COLO829 (cell line): Measurements from ENCODE around the gene LRP3.
"Not testable (repeated sequence)": the region's sequence is repeated elsewhere in the genome, so short reads cannot be mapped to it uniquely, and the experiment has no call there.

Source experiments
- DNase-seq: peaks from one replicate; pipeline ENCODE4 v3.0.0; 2012; ENCODE audit warnings: low spot score

LRP3 gene

DNA sequence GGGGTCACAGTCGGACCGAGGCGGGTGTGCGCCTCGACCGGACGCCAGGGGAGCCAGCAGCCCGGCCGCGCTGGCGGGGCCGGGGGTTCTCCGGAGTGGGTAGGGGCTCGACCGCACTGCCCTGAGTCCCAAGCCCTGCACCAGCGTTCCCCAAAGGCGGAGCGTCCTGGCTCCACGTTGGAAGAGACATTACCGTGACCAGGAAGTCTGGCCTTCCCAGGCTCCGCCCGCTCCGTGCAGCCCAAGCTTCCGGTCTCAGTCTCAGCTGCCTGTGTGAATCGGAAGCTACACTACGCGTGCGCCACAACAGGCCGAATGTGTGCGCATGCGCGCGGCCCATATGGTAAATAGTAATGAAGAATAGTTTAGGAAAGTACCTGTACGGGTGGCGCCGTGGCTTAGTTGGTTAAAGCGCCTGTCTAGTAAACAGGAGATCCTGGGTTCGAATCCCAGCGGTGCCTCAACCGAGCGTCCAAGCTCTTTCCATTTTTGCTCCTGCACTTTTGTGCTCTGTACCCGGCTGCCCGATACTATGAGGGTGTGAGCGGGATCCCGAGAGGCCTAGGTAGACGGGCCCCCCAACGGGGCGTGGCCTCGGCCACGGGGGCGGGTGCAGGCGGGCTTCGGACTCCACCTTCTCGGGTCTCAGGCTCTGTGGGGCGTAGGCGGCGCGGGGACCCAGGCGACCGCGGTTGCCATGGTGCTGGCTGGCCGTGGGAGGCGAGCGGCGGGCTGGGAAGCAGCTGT is 17.3 kb upstream of the LRP3 start:
- DNase-seq: peak; percentile 97

DNA sequence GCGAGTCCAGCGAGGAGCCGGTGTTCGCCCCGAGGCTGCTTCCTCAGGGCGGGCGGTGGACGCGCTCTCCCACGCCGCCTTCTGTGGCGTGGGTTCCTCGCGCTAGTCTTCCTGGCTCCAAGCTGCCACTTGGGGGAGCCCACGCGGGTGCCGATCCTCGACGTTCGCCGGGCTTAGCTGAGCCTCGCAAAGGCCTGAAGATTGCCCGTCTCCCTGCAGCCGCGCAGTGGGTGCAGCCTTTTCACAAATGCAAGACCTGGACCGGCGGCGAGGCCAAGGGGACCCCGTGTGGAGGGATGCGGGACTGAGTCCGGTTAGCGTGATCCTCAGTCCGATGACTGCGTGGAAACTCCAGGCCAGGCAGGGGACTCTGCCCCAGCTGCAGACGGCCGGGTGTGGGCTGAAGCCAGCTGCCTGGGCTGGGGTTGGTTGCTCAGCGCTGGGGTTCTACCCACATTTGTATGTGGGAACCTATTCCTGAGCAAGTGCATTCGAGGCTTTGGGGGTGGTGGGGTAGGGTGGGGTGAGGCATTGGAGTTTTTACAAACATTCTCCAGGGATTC is 16.6 kb upstream of the LRP3 start:
- no peak for DNase-seq

DNA sequence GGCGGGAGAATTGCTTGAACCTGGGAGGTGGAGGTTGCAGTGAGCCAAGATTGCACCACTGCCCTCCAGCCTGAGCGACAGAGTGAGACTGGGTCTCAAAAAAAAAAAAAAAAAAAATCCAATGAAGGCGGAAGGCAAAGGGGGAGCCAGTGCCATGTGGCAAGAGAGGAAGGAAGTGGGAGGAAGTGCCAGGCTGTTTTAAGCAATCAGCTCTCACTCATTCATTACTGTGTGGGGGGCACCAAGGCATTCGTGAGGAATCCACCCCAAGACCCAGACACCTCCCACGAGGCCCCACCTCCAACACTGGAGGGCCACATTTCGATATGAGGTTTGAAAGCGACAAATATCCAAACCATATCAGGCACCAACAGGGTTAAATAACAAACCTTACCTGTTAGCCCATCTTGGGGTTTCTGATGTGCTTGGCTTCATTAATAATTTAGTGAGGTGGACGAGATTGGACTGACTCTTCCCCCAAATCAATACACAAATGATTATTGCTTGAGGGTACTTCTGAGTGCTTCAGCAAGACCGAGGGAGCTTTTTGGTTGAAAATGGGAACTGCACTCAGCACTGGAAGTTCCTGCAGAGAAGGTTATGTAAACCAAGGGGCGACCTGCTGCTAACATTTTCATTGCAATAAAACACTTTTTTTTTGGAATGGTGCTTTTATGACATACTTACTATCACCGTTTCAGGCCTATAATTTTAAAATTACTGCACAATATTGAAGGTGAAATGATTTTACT is 7.5 kb upstream of the LRP3 start:
- no peak for DNase-seq

DNA sequence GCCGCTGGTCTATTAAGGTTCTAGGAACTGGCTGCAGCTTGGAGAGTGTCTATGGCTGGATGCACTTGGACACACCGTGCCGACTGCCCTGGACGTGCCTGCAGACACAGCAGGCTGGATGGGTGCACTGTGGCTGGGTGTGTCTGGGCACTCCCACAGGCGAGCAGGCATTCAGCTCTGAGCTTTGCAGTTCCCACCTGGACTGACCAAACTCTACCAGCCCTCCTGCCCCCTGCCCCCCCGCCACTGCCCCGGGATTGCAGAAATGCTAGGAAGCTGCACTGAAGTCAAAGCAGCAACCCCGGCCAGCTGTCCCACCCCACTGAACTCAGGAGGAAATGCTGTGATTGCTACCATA is 7.0 kb upstream of the LRP3 start:
- no peak for DNase-seq

DNA sequence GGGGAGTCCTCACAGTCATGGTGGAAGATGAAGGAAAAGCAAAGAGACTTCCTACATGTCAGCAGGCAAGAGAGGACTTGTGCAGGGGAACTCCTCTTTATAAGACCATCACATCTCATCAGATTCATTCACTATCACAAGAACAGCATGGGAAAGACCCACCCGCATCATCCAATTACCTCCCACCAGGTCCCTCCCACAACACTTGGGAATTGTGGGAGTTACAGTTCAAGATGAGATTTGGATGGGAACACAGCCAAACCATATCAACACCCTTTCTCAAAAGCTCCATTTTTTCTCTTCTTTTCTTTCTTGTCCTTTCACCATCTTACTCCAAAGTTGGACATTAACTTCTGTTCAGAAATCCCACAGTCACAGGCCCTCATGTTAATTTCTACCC is 4.7 kb upstream of the LRP3 start:
- no peak for DNase-seq

DNA sequence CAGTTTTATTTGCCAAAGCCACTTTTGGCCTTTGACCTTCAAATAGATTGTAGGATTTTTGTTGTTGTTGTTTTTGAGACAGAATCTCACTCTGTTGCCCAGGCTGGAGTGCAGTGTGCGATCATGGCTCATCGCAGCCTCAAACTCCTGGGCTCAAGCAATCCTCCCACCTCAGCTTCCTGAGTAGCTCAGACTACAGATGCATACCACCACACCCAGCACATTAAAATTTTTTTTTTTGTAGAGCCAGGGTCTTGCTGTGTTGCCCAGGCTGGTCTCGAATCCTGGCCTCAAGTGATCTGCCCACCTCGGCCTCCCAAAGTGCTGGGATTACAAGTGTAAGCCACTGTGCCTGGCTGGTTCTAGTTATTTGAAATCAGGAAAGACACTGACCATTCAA is 3.0 kb upstream of the LRP3 start:
- DNase-seq: not testable (repeated sequence)

DNA sequence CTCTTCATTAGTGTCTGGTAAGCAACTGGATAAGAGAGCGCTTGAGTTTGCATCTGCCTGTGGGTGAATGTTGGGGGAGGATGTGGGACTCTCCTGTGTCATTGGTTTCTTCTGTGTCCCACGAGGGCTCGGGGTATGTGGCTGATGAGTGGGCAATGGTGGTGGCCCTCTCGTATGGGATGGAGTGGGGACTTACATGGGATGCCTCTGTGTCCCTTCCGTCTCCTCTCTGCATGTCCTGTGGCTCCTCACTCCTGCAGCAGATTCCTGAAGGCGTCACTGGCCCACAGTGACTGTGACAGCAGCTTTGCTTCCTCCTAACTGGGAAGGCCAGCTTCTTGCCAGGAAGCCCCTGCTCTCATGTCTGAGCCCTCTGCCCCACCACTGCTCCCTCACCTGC is 2.6 kb upstream of the LRP3 start:
- no peak for DNase-seq

DNA sequence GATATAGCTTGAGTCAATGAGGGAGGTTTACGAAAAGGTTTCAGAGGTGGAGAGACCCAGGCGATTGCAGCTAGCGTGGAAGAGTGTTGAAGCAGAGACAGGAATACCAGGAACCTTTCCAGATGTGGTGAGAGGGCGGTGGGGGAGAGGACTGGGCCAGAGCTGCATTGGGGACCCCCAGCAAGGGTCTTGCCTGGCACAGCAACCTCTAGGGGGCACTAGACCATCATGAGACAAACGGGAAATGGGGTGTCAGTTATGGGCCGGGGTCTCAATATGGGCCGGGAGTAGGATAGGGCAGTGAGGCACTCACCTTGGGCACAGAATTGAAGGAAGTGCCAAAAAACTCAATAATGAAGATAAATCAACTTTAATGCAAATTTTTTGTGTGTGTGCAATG is 2.1 kb upstream of the LRP3 start:
- no peak for DNase-seq

DNA sequence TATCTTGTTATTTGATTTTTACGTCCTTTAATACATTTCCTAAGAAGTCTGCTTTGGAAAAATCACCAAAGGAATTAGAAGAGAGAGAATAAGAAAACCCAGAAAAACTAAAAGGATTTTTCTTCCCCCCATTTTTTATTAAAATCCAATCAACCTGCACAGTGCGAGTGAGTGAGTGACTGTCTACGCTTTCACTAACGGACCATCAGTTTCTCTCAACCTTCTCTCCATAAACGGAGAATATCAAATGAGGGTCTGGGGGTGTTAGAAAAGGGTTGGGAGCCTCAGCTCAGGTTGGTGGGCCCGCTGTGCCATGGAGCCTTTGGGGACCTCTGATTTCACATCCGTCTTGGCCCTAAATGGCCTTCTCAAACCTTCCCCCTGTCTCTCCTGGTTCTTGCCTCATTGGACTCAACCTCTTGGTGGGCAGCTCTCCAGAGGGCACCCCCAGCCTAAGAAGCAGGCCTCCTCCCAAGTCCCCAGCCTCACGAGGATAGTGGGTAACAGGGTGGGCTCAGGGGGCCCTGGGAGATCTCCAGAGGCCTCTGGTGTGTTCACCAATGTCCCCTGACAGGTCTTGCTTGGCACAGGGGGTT is 763 bp upstream of the LRP3 start:
- no peak for DNase-seq

DNA sequence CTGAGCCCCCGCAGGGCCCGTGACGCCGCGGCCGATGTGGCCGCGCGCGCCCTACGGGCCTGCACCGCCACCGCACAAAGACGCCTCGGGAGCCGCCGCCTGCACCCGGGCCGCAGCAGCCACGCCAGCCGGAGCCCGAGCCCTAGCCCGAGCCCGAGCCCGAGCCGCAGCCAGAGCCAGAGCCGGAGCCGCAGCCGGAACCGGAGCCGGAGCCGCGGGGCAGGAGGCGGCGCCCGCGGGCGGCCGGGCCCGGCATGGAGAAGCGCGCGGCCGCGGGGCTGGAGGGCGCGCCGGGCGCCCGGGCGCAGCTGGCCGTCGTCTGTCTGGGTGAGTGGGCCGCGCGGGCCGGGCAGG is 379 bp downstream of the LRP3 start:
- no peak for DNase-seq

DNA sequence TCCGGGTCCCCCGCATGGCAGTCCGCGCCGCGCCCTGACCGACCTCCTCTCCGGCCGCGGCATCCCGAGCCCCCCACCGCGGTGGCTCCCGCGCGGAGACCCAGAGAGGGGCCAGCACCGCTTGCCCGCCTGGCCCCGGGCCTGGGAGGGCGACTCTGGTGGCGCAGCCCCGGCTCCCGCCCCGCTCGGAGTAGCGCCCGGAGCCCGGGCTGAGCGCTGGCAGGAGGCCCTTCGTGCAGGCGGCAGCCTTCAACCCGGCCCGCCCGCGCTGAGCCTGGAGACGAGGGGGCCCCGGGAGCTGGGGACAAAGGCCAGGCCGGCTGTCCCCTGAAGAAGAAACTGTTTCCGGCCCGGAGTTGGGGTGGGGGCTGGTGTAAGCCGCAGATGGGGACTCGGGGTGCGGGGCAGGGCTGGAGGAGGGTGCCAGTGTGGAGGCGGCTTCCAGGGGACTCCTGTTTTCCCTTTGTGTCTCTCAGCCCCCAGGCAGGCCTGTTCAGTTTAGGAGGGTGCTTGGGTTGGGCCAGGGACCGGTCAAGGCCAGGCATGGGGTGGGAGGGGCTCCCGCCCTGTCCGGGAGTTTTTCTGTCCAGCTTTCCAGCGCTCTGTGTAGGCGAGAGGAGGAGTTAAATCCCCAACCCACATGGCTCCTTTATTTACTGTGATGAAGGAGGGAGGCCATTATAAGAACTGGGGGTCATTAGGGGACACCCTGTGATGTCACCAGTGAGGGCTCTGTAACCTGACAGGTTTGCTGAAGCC is 935 bp downstream of the LRP3 start:
- DNase-seq: no peak

DNA sequence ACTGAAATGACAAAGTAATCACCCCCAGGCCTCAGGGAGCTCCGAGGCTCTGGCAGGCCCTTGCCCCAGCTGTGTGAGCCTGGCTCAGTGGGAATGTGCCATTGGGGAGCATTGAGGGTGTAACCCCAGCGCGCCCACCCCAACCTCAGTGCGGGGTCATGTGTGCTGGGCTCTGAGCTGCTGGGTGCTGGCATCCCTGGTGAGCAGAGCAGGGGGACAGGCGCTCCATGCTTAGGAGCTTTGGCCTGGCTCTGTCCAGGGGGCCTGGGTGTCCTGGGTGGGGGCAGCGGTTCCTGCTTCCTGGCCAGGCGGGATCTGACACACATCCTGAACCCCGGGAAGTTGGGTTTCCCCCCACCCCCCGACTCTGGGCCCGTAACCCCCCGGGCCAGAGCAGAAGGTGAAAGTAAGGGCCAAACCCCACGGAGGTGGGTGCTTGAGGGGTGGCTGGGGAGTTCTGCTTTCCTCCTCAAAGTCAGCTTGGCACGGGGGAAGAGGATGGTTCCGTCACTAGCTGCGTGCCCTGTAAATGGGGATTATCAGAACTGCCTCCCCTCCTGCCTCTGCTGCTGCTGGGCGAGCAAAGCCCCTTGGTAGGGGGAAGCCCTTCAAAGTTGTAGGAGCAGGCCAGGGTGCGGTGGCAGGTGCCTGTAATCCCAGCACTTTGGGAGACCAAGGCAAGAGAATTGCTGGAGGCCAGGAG is 1.7 kb downstream of the LRP3 start:
- no peak for DNase-seq

DNA sequence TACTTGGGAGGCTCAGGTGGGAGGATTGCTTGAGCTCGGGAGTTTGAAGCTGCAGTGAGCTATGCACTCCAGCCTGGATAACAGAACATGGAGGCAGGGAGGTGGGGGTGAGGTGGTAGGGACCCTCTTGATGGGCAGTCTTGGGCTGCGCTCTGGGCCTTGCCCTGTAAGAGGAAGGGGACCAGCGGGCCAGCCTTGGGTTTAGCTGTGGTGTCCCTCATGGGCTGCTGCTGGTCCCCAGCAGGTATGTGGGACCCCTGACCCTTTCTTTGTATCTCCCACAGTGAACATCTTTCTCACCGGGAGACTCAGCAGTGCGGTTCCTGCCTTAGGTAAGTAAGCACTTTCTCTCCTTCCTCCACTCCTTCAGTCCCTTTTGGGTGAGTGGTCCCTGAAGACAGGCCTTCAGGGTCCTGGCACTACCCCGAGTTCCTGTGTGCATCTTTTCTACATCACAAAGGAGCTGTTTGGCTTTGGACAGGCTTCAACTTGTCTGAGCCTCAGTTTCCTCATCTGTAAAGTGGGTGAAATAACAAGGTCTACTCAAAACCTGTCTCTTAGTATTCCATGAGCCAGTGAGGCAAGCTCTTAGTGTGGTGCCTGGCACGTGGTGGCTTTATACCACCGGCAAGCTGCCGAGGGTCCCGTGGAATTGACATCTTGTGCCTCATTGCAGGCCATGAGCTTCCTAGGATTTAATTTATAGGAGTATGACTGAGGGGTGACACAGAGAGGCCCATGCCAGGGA is 2.5 kb downstream of the LRP3 start:
- DNase-seq: no peak

DNA sequence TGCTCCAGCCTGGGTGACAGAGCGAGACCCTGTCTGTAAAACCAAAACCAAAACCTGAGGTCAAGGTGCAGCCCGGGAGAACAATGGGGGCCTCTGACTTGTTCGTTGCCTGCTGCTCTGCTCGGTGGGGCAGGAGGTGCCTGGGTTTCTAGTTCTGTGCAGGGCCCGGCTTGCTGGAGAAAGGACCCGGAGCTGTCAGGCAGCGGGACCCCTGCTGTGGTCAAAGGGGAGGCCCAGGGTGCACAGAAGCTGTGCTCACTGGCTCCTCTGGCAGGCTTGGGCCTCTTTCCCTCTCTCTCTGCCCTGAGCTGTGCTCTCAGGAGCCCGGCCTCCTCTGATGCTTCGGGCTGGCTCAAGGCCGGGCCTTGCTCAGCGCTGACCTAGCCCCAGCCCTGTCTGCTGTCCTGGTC is 3.5 kb downstream of the LRP3 start:
- DNase-seq: no peak

DNA sequence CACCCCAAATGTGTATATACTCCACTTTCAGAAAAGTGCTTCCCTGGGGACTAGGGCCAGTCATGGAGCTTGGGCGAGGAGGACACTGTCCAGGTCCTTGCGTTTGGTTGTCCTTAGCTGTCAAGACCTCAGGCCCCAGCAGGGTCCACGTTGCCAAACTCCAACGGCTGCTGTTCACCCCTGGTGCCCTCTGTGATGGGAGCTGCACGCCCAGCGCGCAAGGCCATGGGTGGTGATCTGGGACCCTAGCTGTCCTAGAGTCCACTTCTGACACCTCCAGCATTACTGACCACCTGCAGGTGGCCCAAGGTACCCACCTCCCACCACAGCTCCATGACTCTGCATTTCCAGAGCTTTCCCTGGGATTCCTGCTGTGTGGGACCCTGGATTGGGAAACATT is 4.0 kb downstream of the LRP3 start:
- DNase-seq: no peak

DNA sequence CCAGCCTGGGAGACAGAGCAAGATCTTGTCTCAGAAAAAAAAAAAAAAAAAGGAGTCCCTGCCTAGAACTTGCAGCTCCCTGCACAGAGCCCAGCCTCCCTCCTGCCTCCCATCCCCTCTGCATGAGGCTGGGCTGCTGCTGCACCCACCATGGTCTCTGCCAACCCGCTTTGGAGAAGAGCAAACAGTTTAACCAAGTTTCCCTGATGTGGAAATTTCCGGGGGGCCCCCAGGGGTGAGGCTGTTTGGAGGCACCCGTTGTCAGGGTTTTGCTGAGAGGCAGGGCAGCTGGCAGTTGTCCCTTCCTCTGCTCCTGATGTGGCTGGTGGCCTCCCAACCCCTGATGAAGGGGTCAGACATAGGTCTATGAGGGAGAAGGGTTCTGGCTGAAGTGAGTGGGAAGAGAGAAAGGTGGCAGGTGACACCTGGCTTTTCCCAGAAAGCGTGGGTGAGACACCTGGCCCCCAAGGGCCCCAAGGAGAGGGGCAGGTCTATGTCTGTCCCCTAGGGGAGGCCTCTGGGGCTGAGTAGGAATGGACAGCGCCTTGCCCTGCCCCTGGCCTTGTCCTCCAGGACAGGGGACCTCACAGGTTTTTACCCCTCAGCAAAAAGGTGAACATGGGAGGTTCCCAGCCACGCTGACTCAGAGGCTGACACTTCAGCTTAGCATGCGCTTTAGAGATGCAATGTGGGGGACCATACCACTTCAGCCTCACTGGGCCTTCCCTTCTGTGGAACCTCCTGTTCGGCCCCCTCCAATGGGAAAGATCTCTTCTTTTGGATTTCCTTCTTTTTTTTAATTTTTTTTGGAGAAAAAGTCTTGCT is 5.5 kb downstream of the LRP3 start:
- DNase-seq: no peak

DNA sequence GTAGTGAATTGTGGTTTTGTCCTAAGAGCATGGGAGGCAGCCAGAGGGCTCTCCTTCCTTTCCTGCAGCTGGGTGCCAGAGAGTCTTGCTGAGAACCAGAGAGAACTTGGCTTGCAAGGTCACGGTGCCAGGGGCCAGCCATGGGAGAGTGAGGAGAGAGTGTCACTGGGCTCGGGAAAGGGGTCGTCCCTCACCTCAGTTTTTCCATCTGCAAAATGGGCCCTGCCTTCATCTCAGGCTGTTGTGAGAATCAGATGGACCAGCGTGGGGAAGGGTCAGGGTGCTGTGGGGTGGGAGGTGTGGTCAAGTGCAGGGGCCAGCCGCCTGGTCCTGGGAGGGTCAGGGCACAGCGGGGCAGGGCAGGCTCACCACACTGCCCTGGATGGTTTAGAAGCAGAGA is 7.3 kb downstream of the LRP3 start:
- DNase-seq: no peak

DNA sequence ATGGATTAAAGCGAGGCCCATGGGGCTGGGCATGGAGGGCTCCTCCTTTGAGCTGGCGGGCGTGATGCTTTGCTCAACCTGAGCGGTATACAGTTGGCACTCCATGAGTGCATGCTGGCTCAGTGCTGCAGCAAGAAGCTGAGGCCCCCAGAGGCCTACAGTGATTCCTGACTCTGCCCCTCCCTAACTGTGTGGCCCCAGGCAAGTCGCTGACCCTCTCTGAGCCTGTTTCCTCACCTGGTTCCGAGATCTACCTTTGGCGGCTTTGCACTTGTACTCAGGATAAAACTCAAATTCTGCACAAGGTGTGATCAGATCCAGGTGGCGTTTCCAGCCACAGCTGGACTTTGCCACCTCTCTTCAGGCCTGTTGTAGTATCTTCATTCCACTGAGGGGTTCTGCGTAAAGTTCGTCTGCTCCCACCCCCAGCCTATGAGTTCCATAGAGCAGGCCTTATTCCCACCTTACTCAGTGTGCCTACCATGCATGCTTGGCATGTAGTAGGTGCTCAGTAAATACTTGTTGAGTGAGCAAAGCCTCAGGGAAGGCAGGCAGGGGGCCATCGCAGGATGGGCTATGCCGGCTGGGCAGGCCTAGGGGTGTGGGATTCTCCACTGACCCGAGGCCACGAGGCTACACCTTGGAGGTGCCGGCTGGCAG is 7.9 kb downstream of the LRP3 start:
- DNase-seq: no peak
